Measurements from ENCODE around the gene PCMTD2. TPM values are rescaled to one million over a fixed set of nuclear protein-coding genes. Genes with fewer than 3 reads are reported as not detected.

PCMTD2 gene
- total and polyA plus RNA-seq, 2 of the 8 experiments (the other 6 are each of a cell fraction or from before 2014, with no cell fraction given) = 21.4 to 55.1 TPM

DNA sequence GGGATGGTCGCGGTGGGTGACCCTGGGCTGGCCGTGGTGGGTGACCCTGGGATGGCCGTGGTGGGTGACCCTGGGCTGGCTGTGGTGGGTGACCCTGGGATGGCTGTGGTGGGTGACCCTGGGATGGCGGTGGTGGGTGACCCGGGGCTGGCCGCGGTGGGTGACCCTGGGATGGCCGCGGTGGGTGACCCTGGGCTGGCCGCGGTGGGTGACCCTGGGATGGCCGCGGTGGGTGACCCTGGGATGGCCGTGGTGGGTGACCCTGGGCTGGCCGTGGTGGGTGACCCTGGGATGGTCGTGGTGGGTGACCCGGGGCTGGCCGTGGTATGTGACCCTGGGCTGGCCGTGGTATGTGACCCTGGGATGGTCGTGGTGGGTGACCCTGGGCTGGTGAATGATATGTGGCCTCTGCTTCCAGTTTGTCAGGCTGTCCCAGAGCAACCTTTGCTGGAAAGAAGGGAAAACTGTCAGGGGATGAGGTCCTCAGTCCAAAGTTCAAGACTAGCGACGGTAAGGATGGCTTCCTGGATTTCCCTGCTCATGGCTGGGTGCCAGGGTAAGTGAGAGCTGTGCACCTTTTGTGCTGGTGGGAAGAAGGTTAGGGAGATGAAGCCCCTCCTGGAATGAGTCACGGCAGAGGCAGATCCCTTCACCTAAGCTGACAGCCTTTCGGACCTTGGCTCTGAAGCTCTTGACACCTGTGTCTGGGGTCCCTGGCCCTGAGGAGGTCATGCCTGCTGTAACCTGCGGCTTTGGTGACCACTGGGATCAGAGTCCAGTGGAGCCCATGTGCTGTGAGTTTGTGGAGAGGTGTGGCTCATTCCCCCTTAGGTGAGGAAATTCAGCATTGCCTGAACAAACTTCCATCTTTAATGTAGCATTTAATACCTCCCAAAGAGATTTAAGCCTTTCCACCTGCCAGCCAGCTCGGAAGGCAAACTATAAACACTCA lies 19.1 kb upstream of the PCMTD2 start:
- Histone ChIP-seq H4K91ac (replicated peaks; ENCODE audit: insufficient read length, low read length) (no peak overlapping the region), H3K36me3 (ENCODE audit: control insufficient read depth in 2 of 4, insufficient read depth in 4 of 4, low read length in 3 of 4) (no peaks in the 10 kb centered on the region), H3K27me3 (replicated peaks in 1 of 4; ENCODE audit: control insufficient read depth in 3 of 4, extremely low read depth in 1 of 4, insufficient read depth in 3 of 4, low read length in 3 of 4) (no peaks in the 10 kb centered on the region; a peak in 1 of 7 replicates), H4K20me1 (replicated peaks in 1 of 2; ENCODE audit: control insufficient read depth in 1 of 2, insufficient read depth in 2 of 2, low read length in 2 of 2) (no peaks in the 10 kb centered on the region), H3K23me2 (ENCODE audit: low read depth, low read length) (no peaks in the 10 kb centered on the region), H3K4me2 (ENCODE audit: insufficient read depth in 1 of 2, low read depth in 2 of 2, low read length in 2 of 2) (no peak overlapping the region), H3K27ac (ENCODE audit: low read depth, low read length) (no peak overlapping the region), H3K14ac (ENCODE audit: insufficient read length) (no peak overlapping the region), H4K8ac (ENCODE audit: extremely low read depth, insufficient read depth, low read length) (no peak overlapping the region), H3K4me3 (ENCODE audit: extremely low read depth in 1 of 4, insufficient read depth in 2 of 4, low read depth in 3 of 4, low read length in 4 of 4) (no peak overlapping the region), H3K79me1 (ENCODE audit: low read depth, low read length) (no peaks in the 10 kb centered on the region), H3K9ac (replicated peaks in 1 of 4; ENCODE audit: extremely low read depth in 1 of 4, low read depth in 3 of 4, low read length in 3 of 4) (no peak overlapping the region), H3K23ac (ENCODE audit: insufficient read length) (no peak overlapping the region), H2BK12ac (ENCODE audit: low read depth, low read length) (no peak overlapping the region), H3K79me2 (ENCODE audit: control insufficient read depth in 1 of 2, insufficient read depth in 2 of 2, low read length in 2 of 2) (no peaks in the 10 kb centered on the region), H2BK15ac (ENCODE audit: low read length) (no peak overlapping the region), H2AK5ac (ENCODE audit: low read depth, low read length) (no peak overlapping the region), H3K4ac (replicated peaks; ENCODE audit: insufficient read length, low read depth, low read length) (no peak overlapping the region), H4K5ac (ENCODE audit: insufficient read length, low read depth, low read length) (no peak overlapping the region), H2AFZ (ENCODE audit: low read length) (no peak overlapping the region), H3K18ac (ENCODE audit: extremely low read depth, low read length) (no peak overlapping the region), H3K9me3 (ENCODE audit: insufficient read depth in 2 of 2, low read depth in 1 of 2, low read length in 1 of 2) (peaks cover 3 to 30% of the 10 kb centered on the region in 2 experiments; a peak in 2 of 4 replicates), H3K4me1 (replicated peaks in 1 of 4; ENCODE audit: control insufficient read depth in 3 of 4, insufficient read depth in 4 of 4, low read length in 3 of 4) (no peaks in the 10 kb centered on the region), H2BK5ac (ENCODE audit: low read depth, low read length) (no peak overlapping the region), H3K56ac (replicated peaks; ENCODE audit: insufficient read length, low read depth, low read length) (no peak overlapping the region), H2BK20ac (ENCODE audit: low read length) (no peak overlapping the region), H2BK120ac (replicated peaks; ENCODE audit: low read depth, low read length) (no peak overlapping the region)
- DNase-seq (ENCODE audit: low read depth in 1 of 2, low spot score in 2 of 2) = no peak
- ChIA-PET POLR2A (ENCODE audit: partially characterized antibody) (interaction anchor here (1.8 kb wide), 1 partner anchor 13 kb away, joined by 6 read pairs; no protein-coding TSS in a partner anchor), CTCF (ENCODE audit: partially characterized antibody) (interaction anchor here (1.1 to 1.4 kb wide), 2 partner anchors 12 to 91 kb away, joined by 5 to 8 read pairs; no protein-coding TSS in a partner anchor)
- TF ChIP-seq CREB1 (IDR thresholded peaks at IDR 0.05) (no peak), SP1 (IDR thresholded peaks at IDR 0.05; ENCODE audit: low read depth, low read length) (no peak), EGR1 (IDR thresholded peaks at IDR 0.05; ENCODE audit: borderline replicate concordance, low read depth, low read length) (no peak), SIX5 (IDR thresholded peaks at IDR 0.05; ENCODE audit: low read depth, low read length) (no peak), EZH2 (IDR thresholded peaks at IDR 0.05; ENCODE audit: low read depth, low read length, severe bottlenecking) (no peak), SP2 (IDR thresholded peaks at IDR 0.05; ENCODE audit: low read length) (no peak), SRF (IDR thresholded peaks at IDR 0.05; ENCODE audit: low read depth, low read length) (no peak)
- TF ChIP-seq, protein P1, sequence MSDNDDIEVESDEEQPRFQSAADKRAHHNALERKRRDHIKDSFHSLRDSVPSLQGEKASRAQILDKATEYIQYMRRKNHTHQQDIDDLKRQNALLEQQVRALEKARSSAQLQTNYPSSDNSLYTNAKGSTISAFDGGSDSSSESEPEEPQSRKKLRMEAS (IDR thresholded peaks at IDR 0.05) = no peak
- WGBS, 2 experiments (ENCODE audit: extremely low coverage in 1 of 2, insufficient coverage in 1 of 2, insufficient read length in 1 of 2, insufficient replicate concordance in 2 of 2, low coverage in 1 of 2, low lambda C conversion rate in 2 of 2, missing lambda C conversion rate in 1 of 2) = 94% methylated on average over 19 of the region's 27 CpGs; no CpG with 5 or more reads in 1 of the 2 experiments
- FAIRE-seq = no peak
